Naive thymus-derived CD8-positive, alpha-beta T cell (primary cell): Measurements from ENCODE around the gene SIX3. TPM values are rescaled to one million over a fixed set of nuclear protein-coding genes. Genes with fewer than 3 reads are reported as not detected.

Experiments
- ATAC-seq, 2 donors: fragments of 150-1000 bp; cut with Tn5 transposase in 1 of 2; sonication (Bioruptor Pico), chemical (Tn5 transposase) in 1 of 2; 1 replicate in 1 of 2; 2 replicates in 1 of 2; pipeline ENCODE4 v1.10.0; 2021; ENCODE audit warnings: mild to moderate bottlenecking in 2 of 2, moderate library complexity in 2 of 2
- POLR2A ChIA-PET: fragments of 350-600 bp; sonication (Branson Sonifier 250); formaldehyde crosslinking; loops from one replicate; lab custom pipeline; 2021; ENCODE audit warnings: antibody characterized with exemption; lab: Charles Lee
- DNase-seq, 10 donors: peaks; one replicate each; pipeline versions ENCODE4 v3.0.0 to v3.0.0-alpha.2; 2020 to 2022
- H3K27ac Mint-ChIP-seq, 10 donors: one replicate each; pipeline ENCODE4 v1.8.0; 2020 to 2022; ENCODE audit warnings: mild to moderate bottlenecking in 10 of 10, mixed read lengths in 10 of 10, moderate library complexity in 4 of 10, inconsistent platforms in 1 of 10
- H3K27me3 Mint-ChIP-seq, 5 donors: one replicate each; pipeline ENCODE4 v1.8.0; 2021 to 2022; ENCODE audit warnings: mixed read lengths in 5 of 5
- H3K36me3 Mint-ChIP-seq, 3 donors: one replicate each; pipeline ENCODE4 v1.8.0; 2020 to 2022; ENCODE audit warnings: mixed read lengths in 3 of 3, mild to moderate bottlenecking in 2 of 3, inconsistent platforms in 1 of 3
- H3K4me1 Mint-ChIP-seq, 4 donors: one replicate each; pipeline ENCODE4 v1.8.0; 2021 to 2022; ENCODE audit warnings: mixed read lengths in 4 of 4
- H3K4me3 Mint-ChIP-seq, 10 donors: one replicate each; pipeline ENCODE4 v1.8.0; 2020 to 2022; ENCODE audit warnings: mild to moderate bottlenecking in 10 of 10, mixed read lengths in 10 of 10, moderate library complexity in 6 of 10, inconsistent platforms in 1 of 10
- H3K9me3 Mint-ChIP-seq, 9 donors: one replicate each; pipeline ENCODE4 v1.8.0; 2020 to 2022; ENCODE audit warnings: mixed read lengths in 9 of 9, mild to moderate bottlenecking in 3 of 9, inconsistent platforms in 1 of 9, moderate library complexity in 1 of 9
- polyA plus RNA-seq, 3 donors: library from polyadenylated mRNA; unstranded; fragments of 300-500 nt; fragmentation: Illumina TruSeq; gene quantifications; one replicate each; pipeline ENCODE4 v1.2.3, GENCODE V29; 2021
- total RNA-seq, 8 experiments: library from RNA in 2 of 8; stranded (reverse) in 2 of 8; gene quantifications; one replicate each; pipeline ENCODE4 v1.2.3 and lab custom pipeline; 2021 to 2026

The SIX3 gene
- total RNA-seq (not detected), polyA plus RNA-seq (not detected), total RNA-seq (lab: John Stamatoyannopoulos, UW) (0 to 0.36 (median 0) reads per million in 6 experiments)

DNA sequence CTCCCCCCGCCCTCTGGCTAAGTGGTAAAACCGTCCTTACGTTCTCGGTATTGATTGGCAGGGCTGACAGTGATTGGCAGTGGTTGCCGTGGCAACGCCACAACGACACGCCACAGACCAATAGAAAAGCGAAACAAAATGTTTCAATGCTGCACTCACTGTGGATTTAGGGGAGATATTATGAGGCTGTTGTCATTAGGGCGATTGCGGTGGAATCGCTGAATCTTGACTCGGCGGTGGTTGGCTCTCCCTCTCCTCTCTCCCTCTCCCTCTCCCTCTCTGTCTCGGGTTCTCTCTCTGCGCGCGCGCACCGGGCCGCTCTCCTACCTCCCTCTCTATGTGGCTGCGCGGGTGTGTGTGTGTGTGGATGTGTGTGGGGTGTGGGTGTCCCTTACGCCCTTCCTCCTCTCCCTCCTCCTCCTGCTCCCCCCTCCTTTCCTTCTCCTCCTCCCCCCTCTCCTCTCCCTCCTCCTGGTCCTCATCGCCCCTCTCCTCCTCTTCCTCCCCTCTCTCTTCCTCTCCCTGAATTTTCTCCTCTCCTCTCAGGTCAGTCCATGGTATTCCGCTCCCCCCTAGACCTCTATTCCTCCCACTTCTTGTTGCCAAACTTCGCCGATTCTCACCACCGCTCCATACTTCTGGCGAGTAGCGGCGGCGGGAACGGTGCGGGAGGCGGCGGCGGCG, at the start of gene SIX3:
Gene SIX3 (plus strand): TSS at position 152 of the 684 bp plus-strand sequence. CDS start 403 bp downstream, at position 555.
- no peaks in the 10 kb centered on the region for H3K36me3 Mint-ChIP-seq
- peaks cover 39 to 93% (median 70%) of the 10 kb centered on the region in 5 donors for H3K27me3 Mint-ChIP-seq
- POLR2A ChIA-PET = no interaction called here
- H3K4me3 Mint-ChIP-seq = peak within 1 kb of the TSS; percentile 73 to 87 (median 82)
- peak in 6 of 10 donors; percentile 13 to 58 (median 42) for DNase-seq
- H3K27ac Mint-ChIP-seq = peak within 1 kb of the TSS in 4 of 10 donors; percentile 19 to 84 (median 55)
- H3K9me3 Mint-ChIP-seq = peaks cover 0 to 5% (median 0%) of the 10 kb centered on the region in 9 donors
- ATAC-seq = peak; percentile 58 to 74
- peaks cover 20 to 69% (median 59%) of the 10 kb centered on the region in 4 donors for H3K4me1 Mint-ChIP-seq

DNA sequence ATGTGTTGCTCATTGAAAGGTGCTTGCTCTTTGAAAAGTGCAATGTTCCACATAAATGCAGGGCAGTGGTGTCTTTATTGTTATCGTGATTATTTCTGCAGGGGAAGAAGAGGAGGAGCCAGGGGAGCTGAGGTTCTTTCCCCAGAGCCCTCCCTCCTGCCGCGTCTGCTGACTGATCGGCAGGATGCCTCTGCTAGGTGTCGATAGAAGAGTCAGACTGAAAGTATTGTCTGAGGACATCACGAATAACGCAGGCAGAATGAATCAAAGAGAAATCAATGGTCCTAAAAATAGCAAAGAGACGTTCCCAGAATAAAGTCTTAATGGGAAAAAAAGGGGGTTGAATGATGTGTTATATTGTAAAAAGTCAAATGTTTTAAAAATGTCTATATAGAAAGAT, 47.4 kb upstream of the SIX3 start:
- ATAC-seq (no peak), DNase-seq (no peak)
- peaks cover 0 to 6% (median 0%) of the 10 kb centered on the region in 3 donors for H3K36me3 Mint-ChIP-seq
- H3K27ac Mint-ChIP-seq = no peak overlapping the region
- POLR2A ChIA-PET = no interaction called here
- no peak overlapping the region for H3K4me3 Mint-ChIP-seq
- H3K9me3 Mint-ChIP-seq = peaks cover 0 to 24% (median 10%) of the 10 kb centered on the region in 9 donors
- peaks cover 10 to 37% (median 18%) of the 10 kb centered on the region in 5 donors for H3K27me3 Mint-ChIP-seq
- H3K4me1 Mint-ChIP-seq = no peaks in the 10 kb centered on the region

DNA sequence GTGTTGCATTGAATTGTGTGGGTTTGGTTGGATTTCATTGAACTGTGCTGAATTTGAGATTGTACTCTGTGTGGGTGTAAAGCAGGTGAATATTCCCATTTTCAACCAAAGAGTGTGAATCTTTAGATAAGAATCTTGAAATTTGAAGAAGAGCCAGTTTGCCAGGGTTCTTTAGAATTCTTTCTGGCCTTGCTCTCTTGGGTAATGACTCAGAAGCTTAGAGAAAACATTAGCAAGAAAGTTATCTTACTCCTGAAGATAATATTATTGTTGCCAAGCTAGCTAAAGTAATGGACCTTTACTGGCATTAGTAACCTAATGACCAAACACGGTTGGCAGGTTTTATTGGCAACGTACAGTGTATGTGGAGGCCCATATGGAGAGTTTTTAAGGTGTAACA, 46.4 kb upstream of the SIX3 start:
- no peak for DNase-seq
- POLR2A ChIA-PET = no interaction called here
- Mint-ChIP-seq H3K36me3 (peaks cover 0 to 6% (median 0%) of the 10 kb centered on the region in 3 donors), H3K4me1 (no peaks in the 10 kb centered on the region), H3K4me3 (no peak overlapping the region), H3K9me3 (peaks cover 0 to 24% (median 10%) of the 10 kb centered on the region in 9 donors), H3K27me3 (peaks cover 13 to 38% (median 18%) of the 10 kb centered on the region in 5 donors), H3K27ac (no peak overlapping the region)
- no peak for ATAC-seq

DNA sequence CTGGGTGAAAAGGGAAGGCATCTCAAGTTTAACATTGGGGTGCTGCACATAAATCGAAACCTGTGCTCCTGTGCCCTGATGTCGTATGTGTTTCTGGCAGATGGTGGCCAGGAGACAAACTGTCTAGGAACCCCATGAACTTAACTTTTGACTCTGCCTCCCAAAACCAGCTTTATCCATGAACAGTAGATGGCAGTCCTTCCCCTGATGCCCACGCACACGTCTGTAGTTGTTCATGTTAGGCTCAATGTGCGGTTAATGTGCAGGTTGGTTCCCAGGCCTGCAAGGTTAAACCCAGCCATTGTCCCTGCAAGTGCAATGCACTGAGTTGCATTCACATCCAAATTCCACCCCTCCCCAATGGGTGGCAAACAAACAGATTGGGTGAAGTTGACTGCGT, 44.1 kb upstream of the SIX3 start:
- Mint-ChIP-seq H3K27ac (no peak overlapping the region), H3K27me3 (peaks cover 11 to 44% (median 25%) of the 10 kb centered on the region in 5 donors), H3K36me3 (no peaks in the 10 kb centered on the region), H3K9me3 (peaks cover 0 to 10% (median 2%) of the 10 kb centered on the region in 9 donors), H3K4me3 (no peak overlapping the region), H3K4me1 (no peaks in the 10 kb centered on the region)
- DNase-seq (no peak), ATAC-seq (no peak)
- POLR2A ChIA-PET = no interaction called here

DNA sequence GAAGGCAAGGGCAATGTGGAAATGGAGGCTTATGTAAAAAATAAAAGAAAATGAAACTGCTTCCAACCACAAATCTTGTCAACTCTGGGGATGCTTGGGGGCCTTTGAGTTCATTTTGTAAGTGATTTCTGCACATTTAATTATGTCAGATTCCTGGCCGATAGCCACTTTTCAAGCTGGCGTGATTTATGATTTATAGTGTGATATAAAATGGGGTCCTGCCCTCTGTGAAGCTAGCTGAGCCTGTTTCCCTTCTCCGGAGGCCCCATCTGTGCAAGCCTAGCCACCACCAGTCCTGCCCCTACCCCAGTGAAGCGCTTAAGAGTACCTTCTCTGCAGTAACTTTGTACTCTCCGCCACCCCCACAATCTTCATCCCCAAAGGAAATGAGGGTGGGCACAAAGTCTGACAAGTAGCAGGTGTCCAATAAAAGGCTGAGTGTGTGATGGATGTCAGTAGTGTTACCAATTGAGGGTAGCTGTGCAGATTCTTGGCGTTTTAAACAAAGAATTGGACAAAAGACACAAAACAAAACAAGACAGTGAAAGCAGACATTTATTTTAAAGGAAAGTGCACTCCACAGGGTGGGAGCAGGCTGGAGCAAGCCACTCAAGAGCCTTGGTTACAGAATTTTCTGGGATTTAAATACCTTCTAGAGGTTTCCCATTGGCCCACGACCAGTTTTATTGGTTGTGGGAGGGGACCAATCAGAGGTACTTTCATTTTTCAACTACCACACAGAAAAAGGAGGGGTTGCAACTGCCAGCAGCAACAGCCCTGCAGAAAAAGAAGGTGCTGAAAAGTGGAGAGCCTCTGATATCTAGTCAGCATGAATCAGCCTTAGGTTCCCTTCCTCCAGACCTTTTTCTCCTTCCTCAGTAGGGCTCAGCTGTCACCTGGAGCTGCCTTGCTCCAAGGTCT, 39.0 kb upstream of the SIX3 start:
- Mint-ChIP-seq H3K4me3 (no peak overlapping the region), H3K27me3 (peaks cover 14 to 44% (median 31%) of the 10 kb centered on the region in 5 donors), H3K36me3 (peaks cover 0 to 5% (median 0%) of the 10 kb centered on the region in 3 donors), H3K27ac (no peak overlapping the region), H3K9me3 (peaks cover 0 to 4% (median 0%) of the 10 kb centered on the region in 9 donors), H3K4me1 (no peaks in the 10 kb centered on the region)
- POLR2A ChIA-PET = no interaction called here
- ATAC-seq = no peak
- DNase-seq = no peak

DNA sequence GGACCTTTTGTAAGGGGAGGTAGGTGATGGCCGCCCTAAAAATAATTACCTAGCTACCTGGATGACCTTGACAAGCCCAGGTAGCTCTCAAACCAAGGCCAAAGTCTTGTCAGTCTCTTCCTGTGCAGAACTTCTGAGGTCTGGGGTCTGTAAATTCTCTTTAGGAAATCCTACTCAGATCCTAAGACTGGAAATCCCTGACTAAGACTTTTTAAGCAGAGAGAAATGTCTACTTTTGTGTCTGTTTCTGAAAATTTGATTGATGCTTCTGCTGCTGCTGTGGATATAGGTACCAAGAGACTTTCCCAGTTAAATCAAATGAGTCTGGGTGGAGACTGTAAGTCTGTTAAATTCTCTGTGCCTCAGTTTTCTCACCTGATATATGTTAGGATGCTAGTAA, 36.9 kb upstream of the SIX3 start:
- Mint-ChIP-seq H3K9me3 (peaks cover 0 to 12% (median 0%) of the 10 kb centered on the region in 9 donors), H3K4me1 (no peaks in the 10 kb centered on the region), H3K27me3 (peaks cover 11 to 44% (median 26%) of the 10 kb centered on the region in 5 donors), H3K36me3 (peaks cover 0 to 5% (median 0%) of the 10 kb centered on the region in 3 donors), H3K27ac (no peak overlapping the region), H3K4me3 (no peak overlapping the region)
- ATAC-seq (no peak), DNase-seq (no peak)
- POLR2A ChIA-PET = no interaction called here

DNA sequence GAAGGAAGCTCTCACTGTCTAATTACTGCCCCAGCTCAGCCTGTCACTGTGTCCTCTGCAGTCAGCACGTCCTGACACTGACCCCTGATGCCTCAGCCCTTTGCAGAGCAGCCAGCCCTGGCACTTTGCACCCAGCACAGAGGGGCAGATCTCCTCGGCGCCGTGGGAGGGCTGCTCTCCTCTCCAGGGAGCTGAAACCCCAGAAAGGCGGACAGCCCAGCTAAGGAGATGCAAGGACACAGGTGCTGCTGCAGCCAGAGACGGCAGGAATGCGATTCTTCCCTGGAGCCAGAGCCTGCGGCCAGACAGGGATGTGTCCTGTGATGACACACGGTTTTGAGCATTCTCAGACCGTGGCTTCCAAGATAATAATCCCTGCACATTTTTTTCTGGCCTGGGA, 34.5 kb upstream of the SIX3 start:
- Mint-ChIP-seq H3K4me1 (no peaks in the 10 kb centered on the region), H3K9me3 (peaks cover 4 to 27% (median 16%) of the 10 kb centered on the region in 9 donors), H3K4me3 (no peak overlapping the region), H3K36me3 (peaks cover 0 to 15% (median 3%) of the 10 kb centered on the region in 3 donors), H3K27me3 (peaks cover 19 to 27% (median 23%) of the 10 kb centered on the region in 5 donors), H3K27ac (no peak overlapping the region)
- POLR2A ChIA-PET = no interaction called here
- no peak for DNase-seq
- ATAC-seq = no peak

DNA sequence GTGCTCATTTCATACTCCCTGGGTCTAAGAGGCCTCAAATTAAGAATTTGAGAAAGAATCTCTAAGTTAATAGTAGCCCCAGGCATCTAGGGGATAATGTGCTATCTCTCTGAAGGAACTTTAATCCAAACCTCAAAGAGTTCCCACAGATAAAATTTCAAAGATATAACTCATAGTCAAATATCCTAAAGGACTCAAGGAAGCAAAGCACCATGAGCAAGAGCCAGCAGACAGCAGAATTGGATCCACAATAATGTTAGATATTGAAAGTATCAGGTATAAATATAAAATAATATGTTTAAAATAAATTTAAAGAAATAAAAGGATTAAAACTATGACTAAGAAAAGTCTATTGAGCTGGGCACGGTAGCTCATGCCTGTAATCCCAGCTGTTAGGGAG, 31.7 kb upstream of the SIX3 start:
- Mint-ChIP-seq H3K9me3 (peaks cover 4 to 27% (median 16%) of the 10 kb centered on the region in 9 donors), H3K4me3 (no peak overlapping the region), H3K4me1 (no peaks in the 10 kb centered on the region), H3K36me3 (peaks cover 0 to 15% (median 3%) of the 10 kb centered on the region in 3 donors), H3K27me3 (peaks cover 16 to 21% (median 17%) of the 10 kb centered on the region in 5 donors), H3K27ac (no peak overlapping the region)
- no peak for ATAC-seq
- POLR2A ChIA-PET = no interaction called here
- no peak for DNase-seq

DNA sequence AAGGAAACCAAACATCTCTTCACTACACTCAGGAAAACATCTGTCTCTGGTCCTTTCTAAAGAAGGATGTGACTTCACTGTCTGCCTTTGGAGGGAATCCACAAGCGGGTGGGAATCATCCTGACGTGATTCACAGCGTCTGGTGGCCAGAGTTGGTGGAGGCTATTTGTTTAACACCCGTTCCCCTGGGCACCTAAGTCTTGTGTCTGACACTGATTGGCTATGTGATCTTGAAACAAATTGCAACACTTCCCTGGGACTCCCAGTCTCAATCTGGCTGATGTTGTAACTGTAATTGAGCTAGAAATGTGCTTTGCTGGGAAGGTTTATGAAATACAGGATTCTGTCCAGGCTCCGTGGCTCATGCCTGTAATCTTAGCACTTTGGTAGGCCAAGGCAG, 28.8 kb upstream of the SIX3 start:
- Mint-ChIP-seq H3K27ac (no peak overlapping the region), H3K27me3 (peaks cover 9 to 16% (median 13%) of the 10 kb centered on the region in 5 donors), H3K4me3 (no peak overlapping the region), H3K9me3 (peaks cover 4 to 27% (median 16%) of the 10 kb centered on the region in 9 donors), H3K4me1 (no peaks in the 10 kb centered on the region), H3K36me3 (peaks cover 0 to 10% (median 3%) of the 10 kb centered on the region in 3 donors)
- POLR2A ChIA-PET = no interaction called here
- DNase-seq (no peak), ATAC-seq (no peak)

DNA sequence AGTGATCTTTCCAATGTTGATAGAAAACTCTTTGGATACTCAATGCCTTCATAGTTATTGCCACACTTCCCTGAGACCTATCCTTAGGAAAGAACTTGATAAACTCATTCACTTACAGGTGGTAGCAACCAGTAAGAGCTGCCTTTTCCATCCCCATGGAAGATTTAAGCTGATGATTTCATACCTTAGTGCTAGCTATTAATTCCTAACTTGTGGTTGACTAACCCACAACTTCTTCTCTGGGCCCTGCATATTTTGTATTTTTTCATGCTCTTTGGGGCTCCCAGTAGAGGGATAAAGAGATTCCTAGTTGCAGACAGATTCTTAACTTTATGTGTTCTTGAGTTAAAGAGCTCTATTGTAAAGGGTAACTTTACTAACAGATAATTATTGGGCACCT, 25.2 kb upstream of the SIX3 start:
- H3K9me3 Mint-ChIP-seq = peaks cover 0 to 4% (median under 1%) of the 10 kb centered on the region in 9 donors
- POLR2A ChIA-PET = no interaction called here
- no peak overlapping the region for H3K27ac Mint-ChIP-seq
- DNase-seq (no peak), ATAC-seq (no peak)
- no peak overlapping the region for H3K4me3 Mint-ChIP-seq
- no peaks in the 10 kb centered on the region for H3K36me3 Mint-ChIP-seq
- H3K27me3 Mint-ChIP-seq = peaks cover 12 to 51% (median 32%) of the 10 kb centered on the region in 5 donors
- no peaks in the 10 kb centered on the region for H3K4me1 Mint-ChIP-seq

DNA sequence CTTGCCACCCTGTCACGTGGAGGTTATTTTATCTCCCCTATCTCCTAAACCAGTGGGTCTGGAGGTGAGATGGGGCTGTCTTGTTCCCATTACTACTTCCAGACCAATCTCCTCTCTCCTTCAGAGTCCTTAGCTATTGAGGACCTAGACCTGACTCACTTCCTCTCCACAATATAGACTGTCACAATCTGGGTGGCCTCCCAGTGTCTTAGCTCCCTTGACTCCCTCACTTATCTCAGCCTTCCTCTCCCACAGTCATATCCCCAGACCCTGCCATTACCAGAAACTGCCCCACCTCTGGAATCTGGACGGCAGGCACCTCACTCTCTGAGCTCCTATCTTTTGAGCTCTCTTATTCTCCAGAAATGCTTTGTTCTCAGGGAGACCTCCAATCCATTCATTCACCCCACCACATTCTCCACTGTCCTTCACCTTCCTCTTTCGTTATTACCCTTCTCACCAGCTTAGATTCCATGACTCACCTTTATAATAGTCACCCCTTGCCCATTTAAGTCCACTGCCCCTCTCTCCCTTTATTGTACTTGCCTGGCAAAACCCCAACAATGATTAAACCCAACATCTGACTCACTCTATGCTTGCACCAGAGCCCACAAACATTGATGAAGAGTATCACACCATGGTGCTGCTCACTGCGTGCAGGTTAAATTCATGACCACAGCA, 23.3 kb upstream of the SIX3 start:
- H3K4me3 Mint-ChIP-seq = no peak overlapping the region
- DNase-seq (no peak), ATAC-seq (no peak)
- H3K27me3 Mint-ChIP-seq = peaks cover 17 to 70% (median 41%) of the 10 kb centered on the region in 5 donors
- POLR2A ChIA-PET = no interaction called here
- H3K4me1 Mint-ChIP-seq = no peaks in the 10 kb centered on the region
- H3K9me3 Mint-ChIP-seq = no peaks in the 10 kb centered on the region
- H3K36me3 Mint-ChIP-seq = no peaks in the 10 kb centered on the region
- no peak overlapping the region for H3K27ac Mint-ChIP-seq

DNA sequence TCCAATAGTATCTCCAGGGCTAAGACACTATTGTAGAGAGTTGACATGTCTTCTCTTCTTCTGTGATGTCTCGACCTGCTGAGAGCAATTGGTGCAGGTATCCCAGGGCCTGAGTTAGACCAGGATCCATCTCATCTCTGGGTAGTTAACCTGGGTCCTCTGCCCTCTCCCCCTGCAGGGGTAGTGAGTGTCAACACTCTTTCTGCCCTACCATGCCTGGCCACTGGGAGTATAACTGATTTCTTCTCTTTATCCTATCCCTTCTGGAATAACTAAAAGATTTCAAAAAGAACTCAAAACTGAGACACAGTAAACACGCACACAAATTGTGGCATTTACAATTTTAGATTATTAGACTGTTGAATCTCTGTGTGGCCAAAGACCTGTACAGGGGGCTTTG, 20.8 kb upstream of the SIX3 start:
- DNase-seq (no peak), ATAC-seq (no peak)
- Mint-ChIP-seq H3K4me1 (no peaks in the 10 kb centered on the region), H3K27ac (no peak overlapping the region), H3K27me3 (peaks cover 31 to 95% (median 63%) of the 10 kb centered on the region in 5 donors), H3K36me3 (no peaks in the 10 kb centered on the region), H3K9me3 (no peaks in the 10 kb centered on the region), H3K4me3 (no peak overlapping the region)
- POLR2A ChIA-PET = no interaction called here
